NCI-H748 treated with DMSO at 0.1 percent for 48 hours (cell line): ENCODE data around the gene GALNT18.

ENCODE experiments used
- DNase-seq: peaks from one replicate; lab custom pipeline; 2025; lab: John Stamatoyannopoulos, UW

The GALNT18 gene

DNA sequence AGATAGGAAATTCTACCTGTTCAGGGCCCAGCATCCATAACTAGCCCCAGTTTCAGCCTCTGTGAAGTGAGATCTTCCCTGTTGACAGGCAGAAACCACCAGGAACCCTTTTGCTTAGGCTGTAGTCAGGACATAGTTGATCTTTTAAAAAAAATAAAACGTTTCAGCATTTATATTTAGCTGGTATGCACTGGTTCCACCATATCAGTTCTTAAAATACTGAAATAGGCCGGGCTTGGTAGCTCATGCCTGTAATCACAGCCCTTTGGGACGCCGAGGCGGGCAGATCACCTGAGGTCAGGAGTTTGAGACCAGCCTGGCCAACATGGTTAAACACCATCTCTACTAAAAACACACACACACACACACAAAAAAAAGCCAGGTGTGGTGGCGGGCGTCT, 35.3 kb downstream of the GALNT18 start:
- no peak for DNase-seq

DNA sequence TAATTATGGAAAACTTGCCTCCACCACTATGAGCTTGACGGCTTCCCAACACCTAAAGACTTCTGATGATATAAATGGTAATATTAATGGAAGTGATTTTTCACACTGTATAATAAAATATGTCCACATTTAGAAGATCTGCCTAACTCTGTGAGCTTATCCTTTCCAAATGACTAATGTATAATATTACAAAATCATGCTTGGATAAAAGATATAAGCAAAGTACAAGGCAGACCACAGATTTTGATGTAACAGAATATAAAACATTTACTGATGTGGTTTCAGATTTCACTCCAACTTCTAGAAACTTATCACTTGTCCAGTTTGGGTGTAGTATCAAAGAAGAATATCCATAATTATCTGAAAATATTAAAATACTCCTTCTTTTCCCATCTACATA, 36.9 kb downstream of the GALNT18 start:
- DNase-seq: no peak

DNA sequence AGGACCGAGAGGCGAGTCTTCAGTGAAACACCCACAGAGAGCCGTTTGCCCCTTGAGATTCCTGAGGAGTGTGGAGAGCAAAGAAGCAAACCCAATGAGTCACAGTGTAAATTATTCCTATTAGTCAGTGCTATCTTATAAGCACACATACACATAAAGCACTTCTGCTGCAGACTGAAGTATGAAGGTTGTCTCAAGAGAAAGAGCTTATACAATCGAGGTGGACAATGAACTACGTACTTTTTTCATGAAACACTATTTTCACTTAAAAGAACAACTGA, 37.3 kb downstream of the GALNT18 start:
- DNase-seq: no peak

DNA sequence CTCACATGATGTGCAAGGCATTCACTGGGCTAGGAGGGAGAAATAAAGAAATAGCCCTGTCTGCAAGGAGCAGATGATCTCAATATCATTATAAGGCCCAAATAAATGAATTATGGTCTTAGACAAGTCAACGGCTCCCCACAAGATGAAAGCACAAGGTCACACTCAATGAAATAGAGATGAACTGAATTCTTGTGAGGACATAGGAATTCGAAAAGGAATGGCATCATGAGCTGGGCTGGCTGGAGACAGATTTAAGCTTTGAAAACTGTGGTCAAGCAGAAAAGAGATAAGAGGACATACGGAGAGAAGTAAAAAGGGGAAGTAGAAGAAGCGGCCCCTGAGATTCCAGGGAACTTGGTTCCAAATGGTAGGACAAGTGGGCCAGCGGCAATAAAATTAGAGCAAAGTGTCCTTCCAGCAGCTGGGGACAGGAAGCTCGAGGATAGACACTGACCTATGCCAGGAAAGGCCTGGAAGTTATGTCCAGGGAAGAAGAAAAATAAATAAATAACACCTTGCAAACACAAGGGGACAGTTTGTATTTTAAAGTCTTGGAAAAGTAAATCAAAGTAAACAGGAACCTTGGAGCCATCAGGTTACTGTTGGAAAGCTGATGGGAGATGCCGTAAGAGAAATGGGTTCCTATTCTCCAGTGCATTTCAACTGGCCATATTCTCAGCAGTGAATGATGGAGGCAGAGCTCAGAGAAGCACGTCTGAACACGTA, 37.8 kb downstream of the GALNT18 start:
- DNase-seq: no peak

DNA sequence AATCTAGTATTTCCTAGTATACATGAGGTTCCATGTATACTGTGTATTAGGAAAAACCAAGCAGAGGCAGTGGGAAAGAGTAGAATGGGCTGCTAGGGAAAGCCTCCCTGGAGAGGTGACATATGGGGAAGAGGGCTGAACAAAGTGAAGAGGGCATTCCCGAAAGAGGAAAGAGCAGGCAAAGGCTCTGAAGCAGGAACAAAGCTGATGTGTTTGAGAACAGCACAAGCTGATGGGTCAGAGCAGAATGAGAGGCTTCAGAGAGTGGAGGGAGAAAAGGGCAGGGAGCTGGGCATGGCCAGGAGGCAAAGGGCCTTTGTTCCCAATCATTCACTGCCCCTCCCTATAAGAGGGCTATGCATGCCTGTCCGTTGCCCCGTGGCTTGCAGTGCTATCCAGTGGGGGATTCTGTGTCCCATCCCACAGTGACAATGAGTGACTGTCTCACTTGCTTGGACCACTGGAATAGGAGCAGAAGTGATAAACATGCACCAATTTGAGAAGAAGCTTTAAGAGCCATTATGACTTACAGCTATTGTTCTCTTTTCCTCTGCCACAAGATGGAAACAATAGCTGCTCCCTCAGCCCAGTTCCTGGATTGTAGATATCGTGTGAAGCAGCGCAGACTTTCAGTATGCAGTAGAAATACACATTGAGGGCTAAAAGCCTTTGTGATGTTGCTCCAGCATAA, 39.6 kb downstream of the GALNT18 start:
- DNase-seq: no peak

DNA sequence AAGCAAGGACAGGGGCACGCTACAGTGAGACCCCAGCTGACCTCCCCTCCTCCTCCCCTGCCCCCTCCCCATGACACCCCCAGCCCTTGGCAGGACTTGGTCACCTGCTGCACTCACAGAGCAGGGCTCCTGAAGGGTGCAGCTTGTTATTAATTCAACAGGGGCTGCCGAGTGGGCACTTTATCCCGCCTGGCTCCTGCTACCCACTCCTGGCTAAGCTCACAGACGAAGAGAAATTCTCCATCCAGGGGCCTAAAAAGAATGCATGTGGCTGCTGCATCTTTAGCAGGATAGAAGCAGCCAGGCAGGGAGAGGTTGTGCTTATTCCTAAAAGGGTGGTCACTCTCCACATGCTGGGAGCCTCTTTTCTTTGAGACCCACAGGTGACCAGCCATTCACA, 40.3 kb downstream of the GALNT18 start:
- no peak for DNase-seq

DNA sequence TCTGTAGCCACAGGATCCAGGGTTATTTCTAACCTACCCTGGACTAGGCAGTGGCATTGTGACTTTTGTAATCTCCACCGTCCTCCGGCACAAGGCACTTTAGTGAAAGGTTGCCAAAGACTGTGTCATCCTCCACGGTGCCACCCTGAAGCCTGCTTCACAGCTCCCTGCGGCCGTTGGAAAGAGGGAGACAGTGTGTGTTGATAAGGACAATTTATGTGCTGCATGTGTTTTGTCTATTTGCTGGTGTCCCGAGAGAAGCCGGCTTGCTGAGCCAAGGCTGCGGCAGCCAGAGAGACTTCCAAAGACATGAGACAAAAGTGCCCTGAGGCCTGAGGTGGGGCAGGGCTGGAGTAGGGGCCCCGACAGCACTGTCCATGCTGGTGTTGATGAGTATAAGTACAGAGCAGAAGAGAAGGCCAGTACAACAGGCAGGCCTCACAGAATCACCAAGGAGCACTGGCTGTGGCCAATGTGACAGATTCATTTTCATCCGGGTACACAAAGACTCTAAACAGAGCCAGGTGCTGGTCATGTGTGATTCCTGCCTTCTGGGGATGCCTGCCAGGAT, 40.9 kb downstream of the GALNT18 start:
- DNase-seq: no peak

DNA sequence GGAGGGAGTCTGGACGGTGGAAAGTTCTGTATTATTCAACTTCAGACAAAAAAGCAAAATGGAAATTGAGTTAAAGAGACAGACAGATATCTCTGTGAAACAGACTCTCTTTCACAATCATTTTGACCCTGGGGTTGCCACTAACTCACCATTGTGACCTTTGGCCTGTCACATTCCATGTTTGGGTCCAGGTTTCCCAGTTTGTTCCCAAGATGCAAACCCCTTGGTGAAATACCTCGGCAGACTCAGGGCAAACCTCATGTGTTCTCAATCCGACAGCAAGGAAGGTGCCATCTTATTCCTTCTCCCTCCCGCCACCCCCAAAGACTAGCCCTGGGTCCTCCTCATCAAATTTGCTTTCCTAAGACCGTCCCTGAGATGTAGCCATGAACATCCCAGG, 41.8 kb downstream of the GALNT18 start:
- DNase-seq: no peak

DNA sequence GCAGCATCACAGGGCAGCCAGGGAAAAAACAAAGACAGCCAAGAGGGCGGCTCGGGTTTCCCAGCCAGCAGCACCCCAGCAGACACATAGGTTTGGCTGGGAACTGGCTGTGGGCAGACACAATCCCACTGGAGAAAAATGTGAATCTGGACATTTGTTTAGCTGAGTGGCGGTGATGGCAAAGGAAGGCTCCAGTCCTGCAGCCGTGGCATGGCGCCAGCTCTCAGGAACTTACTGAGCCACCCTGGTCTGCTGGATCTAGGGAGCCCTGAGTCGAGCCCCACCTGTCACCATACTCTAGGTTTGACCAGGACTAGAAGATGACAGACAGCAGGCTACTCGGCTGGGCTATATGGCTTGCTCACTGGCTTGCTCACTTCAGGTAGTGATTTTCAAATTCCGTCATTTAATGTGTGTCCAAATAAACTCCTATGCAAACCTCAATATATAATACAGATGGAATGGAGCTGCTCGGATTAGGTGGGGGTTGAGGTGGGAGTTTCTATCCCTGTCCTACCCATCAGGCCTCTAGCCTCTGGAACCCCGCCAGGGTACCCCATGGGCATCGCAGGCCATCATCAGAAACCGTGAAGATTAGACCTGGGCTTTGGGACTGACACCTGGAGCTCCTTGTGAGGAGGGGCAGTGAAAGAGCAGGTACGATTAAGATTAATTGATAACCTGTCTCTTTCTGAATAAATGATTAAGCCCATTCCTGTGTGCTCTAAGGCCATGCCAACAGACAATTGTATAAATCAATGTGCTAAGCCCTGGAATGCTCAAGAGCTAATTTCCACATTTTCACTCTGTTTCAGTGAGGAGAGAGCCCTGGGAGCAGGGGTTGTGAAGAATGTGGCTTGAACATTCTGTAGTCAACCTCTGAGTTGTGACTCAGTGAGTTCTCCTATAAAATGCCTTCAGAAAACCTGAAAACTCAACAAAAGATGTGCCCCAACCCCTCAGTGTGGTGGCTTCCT, 42.5 kb downstream of the GALNT18 start:
- DNase-seq: no peak

DNA sequence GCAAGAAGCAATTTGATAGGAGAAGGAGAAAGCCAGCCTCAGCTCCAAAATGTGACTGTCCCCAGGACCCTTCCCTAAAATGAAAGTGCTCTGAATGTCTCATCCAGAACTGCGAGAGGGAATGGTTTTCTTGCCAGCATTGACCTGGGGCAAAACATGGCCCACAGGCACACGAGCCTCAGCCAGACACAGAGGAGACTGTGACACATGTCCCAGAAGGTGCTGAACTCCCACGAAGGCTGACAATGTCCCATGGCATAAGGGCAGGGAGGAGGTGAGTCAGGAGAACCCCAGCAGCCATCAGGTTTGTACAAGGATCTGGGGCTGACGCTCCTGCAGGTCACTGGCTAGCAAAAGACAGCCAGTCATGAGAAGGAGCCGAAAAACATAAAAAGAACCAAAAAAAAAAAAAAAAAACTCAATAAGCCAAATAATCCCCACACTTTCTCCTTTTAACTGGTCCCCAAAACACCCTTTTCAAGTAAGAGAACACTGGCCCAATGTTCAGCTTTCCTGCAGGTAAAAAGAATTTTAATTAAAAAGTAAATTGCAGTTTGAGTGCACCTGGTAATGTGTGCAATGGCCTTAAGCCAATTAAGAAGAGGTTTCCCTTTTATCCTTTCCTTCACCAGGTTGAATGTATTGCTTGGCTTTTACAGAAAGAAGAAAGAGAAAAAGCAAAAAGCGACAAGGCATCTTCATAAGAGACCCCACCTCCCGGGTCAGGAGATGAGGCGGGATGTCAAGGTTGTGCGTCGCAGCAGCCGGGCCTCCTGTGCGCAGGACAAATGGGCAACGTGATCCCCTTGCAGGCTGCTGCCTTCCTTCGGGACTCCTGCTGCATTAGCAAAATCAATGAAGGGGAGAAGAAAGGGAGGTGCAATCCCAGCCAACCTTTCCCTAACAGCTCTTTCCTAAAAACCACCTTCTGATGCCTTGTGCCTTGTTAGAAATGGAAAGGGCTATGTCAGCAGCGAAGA, 43.6 kb downstream of the GALNT18 start:
- DNase-seq: no peak

DNA sequence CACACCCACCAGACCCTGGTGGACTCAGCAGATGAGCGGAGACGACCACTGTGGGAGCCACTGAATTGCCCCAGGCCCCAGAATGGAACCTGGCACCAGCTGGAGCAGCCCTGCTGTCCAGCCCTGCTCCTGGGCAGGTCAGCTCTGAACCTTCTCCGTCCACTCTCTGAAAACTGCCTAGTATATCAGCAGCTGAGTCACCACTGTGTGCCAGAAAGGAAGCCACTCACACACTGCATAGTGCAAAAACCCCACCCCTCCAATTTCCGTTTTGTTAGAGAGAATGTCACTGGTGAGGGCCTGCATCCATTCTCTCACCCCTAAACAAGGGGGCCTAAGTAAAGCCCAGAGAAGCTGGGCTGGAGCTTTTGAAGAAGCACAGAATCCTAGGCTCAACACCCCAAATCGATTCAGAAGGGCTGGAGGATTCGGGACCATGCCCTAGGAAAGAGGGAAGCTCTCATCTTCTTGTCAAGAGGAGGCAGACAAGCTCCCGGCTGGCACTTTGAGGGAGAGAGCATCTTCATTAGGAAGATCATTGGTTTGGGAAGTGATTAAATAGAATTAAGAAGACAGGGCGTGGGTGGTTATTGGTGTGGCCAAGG, 44.5 kb downstream of the GALNT18 start:
- no peak for DNase-seq

DNA sequence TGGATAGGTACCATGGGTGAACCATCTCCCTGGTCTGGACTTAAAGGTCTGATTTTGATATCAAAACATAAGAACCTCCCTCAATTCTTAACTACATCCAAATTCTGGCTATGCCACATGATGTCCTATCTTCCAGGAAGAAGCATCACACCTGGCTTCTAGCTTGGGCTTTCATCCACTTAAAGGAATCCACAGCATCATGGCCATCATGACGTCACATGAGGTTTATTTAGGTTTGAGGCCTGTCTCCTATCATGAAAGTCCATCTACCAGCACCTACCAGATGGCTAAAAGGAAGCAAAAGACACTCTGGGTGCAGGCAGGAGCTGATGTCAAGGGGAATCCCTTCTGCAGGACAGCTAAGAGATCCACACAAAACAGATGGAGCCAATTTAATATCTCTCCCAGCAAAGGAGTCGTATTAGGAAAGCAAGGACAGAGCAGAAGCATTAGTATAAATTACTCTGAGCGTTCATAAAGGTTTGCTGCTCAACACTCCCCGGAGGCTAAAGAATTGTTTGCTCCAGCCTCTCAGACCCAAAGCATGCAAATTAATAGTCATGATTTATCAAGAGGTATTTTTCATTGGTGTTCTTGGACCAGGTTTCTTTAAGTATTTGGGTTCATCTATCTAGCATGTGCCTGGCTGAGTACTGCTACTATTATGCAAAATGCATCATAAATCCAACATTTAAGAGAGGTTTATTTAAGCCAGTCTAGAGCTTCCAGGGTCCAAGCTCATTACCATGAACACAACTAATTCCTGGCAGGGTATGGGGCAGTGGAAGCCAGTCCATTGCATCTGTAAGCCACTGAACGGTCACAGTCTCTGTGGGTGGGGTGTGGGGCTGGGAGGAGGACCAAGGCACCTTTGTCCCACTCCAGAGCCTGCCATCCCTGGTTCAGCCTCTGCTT, 47.2 kb downstream of the GALNT18 start:
- no peak for DNase-seq

DNA sequence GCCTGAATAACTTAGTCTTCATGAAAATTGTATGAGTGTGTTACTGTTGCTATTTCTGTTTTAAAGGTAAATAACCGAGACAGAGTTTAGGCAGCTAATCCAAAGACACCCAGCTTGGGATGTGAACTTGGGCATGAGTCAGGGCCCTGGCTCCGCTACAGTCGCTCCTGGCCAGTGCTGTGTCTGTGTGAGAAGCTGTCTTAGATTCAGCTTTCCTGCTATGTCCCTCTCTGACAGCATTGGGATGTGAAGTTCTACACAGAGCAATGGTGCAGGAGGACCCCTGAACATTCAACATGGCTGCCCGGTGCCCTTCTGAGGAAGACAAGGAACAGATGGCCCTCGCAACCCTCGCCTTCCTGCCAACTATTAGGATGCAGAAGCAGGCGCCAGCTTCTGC, 49.4 kb downstream of the GALNT18 start:
- no peak for DNase-seq

DNA sequence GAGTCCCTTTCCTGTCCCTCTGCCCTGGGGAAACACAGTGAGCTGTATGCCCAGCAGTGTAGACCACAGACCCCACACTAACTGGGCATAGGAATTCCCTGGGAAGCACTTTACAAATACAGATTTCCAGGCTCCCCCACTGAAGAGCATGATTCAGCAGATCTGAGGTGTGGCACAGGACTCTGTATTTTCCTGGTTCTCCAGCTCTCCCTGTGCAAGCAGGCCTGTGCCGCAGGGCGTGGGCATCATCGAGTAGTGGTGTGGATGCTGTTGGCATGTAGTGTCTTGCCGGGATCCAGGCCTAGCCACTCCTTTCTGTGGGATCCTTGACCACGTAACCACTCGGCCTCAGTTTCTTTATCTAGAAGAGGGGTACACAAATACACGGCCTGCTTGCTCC, 49.9 kb downstream of the GALNT18 start:
- DNase-seq: no peak

DNA sequence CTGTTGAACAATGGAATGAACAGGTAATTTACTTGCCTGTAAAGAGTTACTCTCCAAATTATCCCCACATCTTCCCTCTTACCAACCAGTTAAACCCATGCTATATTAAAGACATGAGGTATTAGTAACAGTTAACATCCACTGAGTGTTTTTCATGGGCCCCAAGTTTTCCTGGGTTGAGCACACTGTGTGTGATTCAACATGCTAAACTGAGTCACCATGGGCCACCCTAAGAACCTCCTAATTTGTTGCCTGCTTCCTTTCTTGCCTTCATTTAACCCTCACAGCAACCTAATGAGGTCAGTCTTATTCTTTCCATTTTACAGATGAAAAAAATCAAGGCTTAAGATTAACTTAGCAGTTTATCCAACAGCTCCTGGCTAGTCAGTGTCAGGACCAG, 51.0 kb downstream of the GALNT18 start:
- no peak for DNase-seq

DNA sequence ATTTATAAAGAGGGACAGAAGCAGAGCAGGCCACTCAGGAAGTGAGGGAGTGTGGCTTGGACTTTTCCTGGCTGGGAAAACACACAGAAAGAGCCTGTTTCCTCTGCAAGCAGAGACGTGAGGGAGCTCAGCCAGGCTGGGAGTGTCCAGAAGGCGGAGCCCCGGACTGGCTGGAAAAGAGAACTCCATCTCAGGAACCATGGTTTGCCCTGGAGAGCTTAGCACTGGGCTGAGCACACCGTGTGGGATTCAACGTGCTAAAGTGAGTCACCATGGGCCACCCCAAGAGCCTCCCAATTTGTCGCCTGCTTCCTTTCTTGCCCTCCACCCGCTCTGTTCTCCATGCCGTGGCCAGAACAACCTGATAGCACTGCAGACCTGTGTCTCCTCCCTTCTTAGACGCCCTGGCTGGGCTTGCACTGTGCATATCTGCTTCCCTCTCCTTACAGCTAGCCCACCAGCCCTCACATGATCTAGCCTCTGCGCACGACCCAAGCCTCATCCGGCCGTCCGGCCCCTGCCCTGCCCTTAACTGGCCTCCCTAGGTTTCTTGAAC, 51.8 kb downstream of the GALNT18 start:
- DNase-seq: no peak

DNA sequence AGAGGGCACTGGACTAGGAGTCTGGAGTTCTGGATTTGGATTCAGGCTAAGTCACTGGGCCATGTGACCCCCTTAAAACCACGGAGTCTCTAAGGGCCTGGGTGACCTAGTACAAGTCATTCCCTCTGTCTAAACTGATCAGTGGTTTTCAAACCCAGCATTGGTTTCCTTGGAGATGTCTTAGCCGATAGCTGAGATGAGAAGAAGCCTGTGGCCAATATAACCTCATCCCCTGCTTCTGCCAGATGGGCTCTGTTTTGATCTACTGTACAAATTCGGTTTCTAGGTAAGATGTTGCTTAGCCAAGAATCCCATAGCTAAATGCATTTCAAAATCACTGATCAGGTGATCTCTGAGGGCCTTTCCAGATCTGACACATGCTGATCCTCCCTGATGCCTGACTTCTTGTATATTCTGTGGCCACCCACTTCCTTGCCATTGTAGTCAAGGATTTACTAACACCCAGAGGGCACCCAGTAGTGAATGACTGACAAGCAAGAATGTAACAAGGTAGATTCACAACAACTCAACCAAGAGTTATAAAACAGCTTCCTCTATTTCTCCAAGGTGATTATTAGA, 53.1 kb downstream of the GALNT18 start:
- DNase-seq: no peak

DNA sequence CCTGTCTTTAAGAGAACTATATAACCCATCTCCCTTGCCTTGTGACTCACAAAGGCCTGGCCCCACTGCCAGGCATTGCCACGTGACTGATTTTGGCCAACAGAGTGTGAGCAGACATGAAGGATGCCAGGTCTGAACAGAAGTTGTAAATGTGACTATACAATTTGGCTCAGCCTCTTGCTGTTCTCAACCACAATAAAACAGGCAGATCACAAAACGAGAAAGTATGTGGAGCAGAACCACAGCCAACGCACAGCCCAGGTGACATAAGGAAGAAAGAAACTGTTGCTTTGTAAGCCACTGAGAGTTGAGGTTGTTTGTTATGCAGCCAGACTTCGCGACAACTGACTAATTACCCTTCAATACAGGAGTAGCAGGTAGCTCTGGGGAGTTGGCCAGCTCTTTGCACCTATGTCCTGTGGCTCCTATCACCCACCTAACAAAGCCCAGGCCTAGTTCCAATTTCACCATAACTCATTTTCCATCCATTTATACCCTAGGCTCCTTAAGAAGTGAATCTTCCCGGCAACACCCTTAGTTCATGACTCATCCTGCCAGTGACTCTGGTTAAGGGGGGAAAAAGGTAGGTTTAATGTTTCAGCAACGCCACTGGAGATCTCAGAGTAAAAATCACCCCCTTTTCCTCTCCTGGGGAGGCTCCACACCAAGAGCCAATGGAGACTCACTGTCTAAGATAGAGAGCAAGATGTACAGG, 53.7 kb downstream of the GALNT18 start:
- no peak for DNase-seq

DNA sequence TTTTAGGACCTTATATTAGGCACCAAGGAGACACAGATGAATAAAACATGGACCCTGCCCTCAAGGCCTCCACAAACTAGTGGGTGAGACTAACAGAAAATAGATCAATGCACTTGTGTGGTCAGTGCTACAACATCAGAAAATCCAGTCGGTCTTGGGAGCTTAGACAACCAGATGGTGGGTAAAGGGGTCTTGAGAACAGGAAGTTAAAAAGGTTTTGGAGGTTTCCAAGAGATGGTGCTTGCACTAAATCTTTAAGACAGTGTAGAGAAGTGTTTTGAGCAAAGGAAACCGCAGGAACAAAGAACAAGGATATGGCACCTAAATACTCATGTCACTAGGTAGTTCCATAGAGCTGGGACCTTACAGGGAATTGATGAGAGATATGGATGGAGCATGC, 56.2 kb downstream of the GALNT18 start:
- no peak for DNase-seq
